Peyer's patch (tissue), 4 donors: ENCODE measurements around the gene TRAK2. TPM values are rescaled to one million over a fixed set of nuclear protein-coding genes. Genes with fewer than 3 reads are reported as not detected.
A peak's percentile ranks its signal among the peaks of the same experiment; 100 is the strongest.

Experiments used
- DNase-seq, 3 donors: peaks; one replicate each; pipeline ENCODE4 v3.0.0-alpha.2; 2017 to 2019
- H3K27ac ChIP-seq, 4 donors: fragments of 200-600 bp; sonication (generic); one replicate each; pipeline ENCODE4 v1.5.1; 2016 to 2019
- H3K27me3 ChIP-seq, 2 donors: fragments of 200-600 bp; sonication (generic); one replicate each; pipeline ENCODE4 v1.5.1; 2019
- H3K36me3 ChIP-seq, 3 donors: fragments of 200-600 bp; sonication (generic); one replicate each; pipeline ENCODE4 v1.5.1; 2016 to 2019
- H3K4me1 ChIP-seq, 4 donors: fragments of 200-600 bp; sonication (generic); one replicate each; pipeline ENCODE4 v1.5.1; 2016 to 2019
- H3K4me3 ChIP-seq, 4 donors: fragments of 200-600 bp; sonication (generic); 1 replicate in 3 of 4; 2 replicates in 1 of 4; pipeline ENCODE4 v1.5.1; 2016 to 2019; ENCODE audit warnings: mild to moderate bottlenecking in 1 of 4
- H3K9me3 ChIP-seq, 4 donors: fragments of 200-600 bp; sonication (generic); one replicate each; pipeline ENCODE4 v1.5.1; 2016 to 2019; ENCODE audit warnings: mild to moderate bottlenecking in 1 of 4
- POLR2A ChIP-seq, 2 donors: fragments of 450-650 bp; IDR thresholded peaks; one replicate each; pipeline ENCODE4 v1.5.1; 2017; ENCODE audit warnings: antibody characterized with exemption in 2 of 2, mild to moderate bottlenecking in 2 of 2, moderate library complexity in 2 of 2
- total RNA-seq, 4 donors: library from RNA; depleted of rRNA; stranded (reverse); fragments of >200 nt; gene quantifications; one replicate each; pipeline ENCODE4 v1.1.0, GENCODE V29; 2016
- TF ChIP-seq, protein P1 (sequence below), 6 experiments: fragments of 450-650 bp in 4 of 6; fragments of 200-600 bp in 2 of 6; sonication (generic) in 1 of 6; IDR thresholded peaks; one replicate each; pipeline ENCODE4 v1.5.1; 2017 to 2019; ENCODE audit warnings: antibody characterized with exemption in 6 of 6, mild to moderate bottlenecking in 3 of 6, moderate library complexity in 1 of 6

The TRAK2 gene
- total RNA-seq, 4 donors from 2014 or later = 31.2 to 69.3 (median 47.8) TPM

- TF ChIP-seq POLR2A (IDR thresholded peaks at IDR 0.05) = no peak
- TF ChIP-seq, protein P1, sequence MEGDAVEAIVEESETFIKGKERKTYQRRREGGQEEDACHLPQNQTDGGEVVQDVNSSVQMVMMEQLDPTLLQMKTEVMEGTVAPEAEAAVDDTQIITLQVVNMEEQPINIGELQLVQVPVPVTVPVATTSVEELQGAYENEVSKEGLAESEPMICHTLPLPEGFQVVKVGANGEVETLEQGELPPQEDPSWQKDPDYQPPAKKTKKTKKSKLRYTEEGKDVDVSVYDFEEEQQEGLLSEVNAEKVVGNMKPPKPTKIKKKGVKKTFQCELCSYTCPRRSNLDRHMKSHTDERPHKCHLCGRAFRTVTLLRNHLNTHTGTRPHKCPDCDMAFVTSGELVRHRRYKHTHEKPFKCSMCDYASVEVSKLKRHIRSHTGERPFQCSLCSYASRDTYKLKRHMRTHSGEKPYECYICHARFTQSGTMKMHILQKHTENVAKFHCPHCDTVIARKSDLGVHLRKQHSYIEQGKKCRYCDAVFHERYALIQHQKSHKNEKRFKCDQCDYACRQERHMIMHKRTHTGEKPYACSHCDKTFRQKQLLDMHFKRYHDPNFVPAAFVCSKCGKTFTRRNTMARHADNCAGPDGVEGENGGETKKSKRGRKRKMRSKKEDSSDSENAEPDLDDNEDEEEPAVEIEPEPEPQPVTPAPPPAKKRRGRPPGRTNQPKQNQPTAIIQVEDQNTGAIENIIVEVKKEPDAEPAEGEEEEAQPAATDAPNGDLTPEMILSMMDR (IDR thresholded peaks at IDR 0.05) = no peak
- DNase-seq = no peak
- H3K27me3 ChIP-seq = no peaks in the 10 kb centered on the region
- H3K4me3 ChIP-seq = peak overlapping the region in 2 of 4 donors; percentile 85 to 98
- no peaks in the 10 kb centered on the region for H3K9me3 ChIP-seq
- peaks cover 0 to 4% (median 0%) of the 10 kb centered on the region in 3 donors for H3K36me3 ChIP-seq
- peak overlapping the region in 2 of 4 donors; percentile 93 to 95 for H3K27ac ChIP-seq
- peaks cover 0 to 30% (median 2%) of the 10 kb centered on the region in 4 donors for H3K4me1 ChIP-seq
Observed at GRCh38 chr2:201452922-201453643, 1.8 kb upstream of the TRAK2 start.

DNA sequence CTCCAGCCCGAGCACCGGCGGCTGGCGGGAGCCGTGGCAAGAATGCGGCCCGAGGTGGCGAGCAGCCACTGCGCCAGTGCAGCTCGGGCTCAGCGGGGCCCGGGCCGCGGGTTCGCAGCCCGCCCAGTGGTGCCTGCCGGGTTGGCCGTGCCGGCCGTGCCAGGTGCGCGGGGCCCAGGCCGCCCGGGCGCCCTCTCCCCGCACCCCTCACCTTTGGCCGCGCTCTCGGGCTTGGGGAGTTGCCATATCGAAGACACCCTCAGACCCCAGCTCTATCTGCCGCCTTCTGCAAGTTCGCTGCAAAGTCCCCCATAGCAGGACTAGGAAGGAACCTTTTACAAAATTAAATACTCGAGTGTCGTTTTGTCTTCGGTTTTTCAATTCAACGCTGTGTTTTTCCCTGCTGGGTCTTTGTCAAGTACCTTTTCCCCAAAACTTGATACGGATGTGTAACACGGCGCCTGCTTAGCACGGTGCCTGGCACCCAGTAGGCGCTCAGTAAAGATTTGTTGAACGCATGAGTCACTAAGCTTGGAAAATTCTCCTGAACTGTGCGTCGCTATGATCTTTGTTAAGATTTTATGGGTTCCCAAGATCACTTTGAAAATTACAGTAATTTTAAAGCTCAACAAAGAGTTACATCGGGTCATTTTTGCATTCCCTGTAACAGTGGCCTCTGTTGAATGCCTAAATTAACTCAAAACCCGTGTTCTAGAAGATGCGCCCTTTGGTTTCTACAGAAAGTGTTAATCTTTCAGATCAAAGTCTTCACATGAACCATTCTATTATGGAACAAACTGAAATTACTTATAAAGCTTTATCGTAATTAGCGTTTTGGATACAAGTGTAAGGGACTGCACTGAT is 1.0 kb upstream of the TRAK2 start:
- Histone ChIP-seq H3K4me3 (peak overlapping the region; percentile 57 to 98 (median 84)), H3K4me1 (peaks cover 0 to 37% (median 5%) of the 10 kb centered on the region in 4 donors), H3K9me3 (no peaks in the 10 kb centered on the region), H3K27me3 (no peaks in the 10 kb centered on the region), H3K36me3 (peaks cover 0 to 4% (median 0%) of the 10 kb centered on the region in 3 donors), H3K27ac (peak overlapping the region; percentile 78 to 95 (median 93))
- no peak for DNase-seq
- TF ChIP-seq, protein P1 (IDR thresholded peaks at IDR 0.05) = peak in 1 of 6 experiments; percentile 1
- TF ChIP-seq POLR2A (IDR thresholded peaks at IDR 0.05) = no peak

GRCh38 chr2:201450954-201451291 is 335 bp downstream of the TRAK2 start:
- peaks cover 0 to 43% (median 8%) of the 10 kb centered on the region in 4 donors for H3K4me1 ChIP-seq
- no peak for TF ChIP-seq POLR2A (IDR thresholded peaks at IDR 0.05)
- TF ChIP-seq, protein P1 (IDR thresholded peaks at IDR 0.05) = no peak
- H3K4me3 ChIP-seq = peak overlapping the region; percentile 57 to 98 (median 84)
- H3K9me3 ChIP-seq = no peaks in the 10 kb centered on the region
- DNase-seq = no peak
- peaks cover 0 to 4% (median 0%) of the 10 kb centered on the region in 3 donors for H3K36me3 ChIP-seq
- H3K27ac ChIP-seq = peak overlapping the region; percentile 78 to 95 (median 93)
- H3K27me3 ChIP-seq = no peaks in the 10 kb centered on the region

- DNase-seq = peak in 1 of 3 donors; percentile 69
Observed at GRCh38 chr2:201448701-201449100, 2.6 kb downstream of the TRAK2 start.

GRCh38 chr2:201448061-201448460 is 3.2 kb downstream of the TRAK2 start:
- Histone ChIP-seq H3K27me3 (no peaks in the 10 kb centered on the region), H3K9me3 (no peaks in the 10 kb centered on the region), H3K27ac (peak overlapping the region in 2 of 4 donors; percentile 32 to 73), H3K36me3 (no peaks in the 10 kb centered on the region), H3K4me1 (peaks cover 0 to 38% (median 8%) of the 10 kb centered on the region in 4 donors), H3K4me3 (peak overlapping the region in 1 of 4 donors; percentile 23)
- no peak for DNase-seq
- TF ChIP-seq POLR2A (IDR thresholded peaks at IDR 0.05) = no peak
- TF ChIP-seq, protein P1 (IDR thresholded peaks at IDR 0.05) = no peak

More at GRCh38 chr2:201448701-201449100, 2.6 kb downstream of the TRAK2 start:
- Histone ChIP-seq H3K9me3 (no peaks in the 10 kb centered on the region), H3K27me3 (no peaks in the 10 kb centered on the region), H3K27ac (peak overlapping the region in 2 of 4 donors; percentile 32 to 73), H3K4me1 (peaks cover 0 to 38% (median 8%) of the 10 kb centered on the region in 4 donors), H3K36me3 (no peaks in the 10 kb centered on the region), H3K4me3 (no peak overlapping the region)
- TF ChIP-seq, protein P1 (IDR thresholded peaks at IDR 0.05) = no peak
- TF ChIP-seq POLR2A (IDR thresholded peaks at IDR 0.05) = no peak
